ENCODE results near the gene GAA. TPM values are rescaled to one million over a fixed set of nuclear protein-coding genes. Genes with fewer than 3 reads are reported as not detected.

GAA gene
- total RNA-seq, 2 experiments from 2014 or later, result 43.2 to 51.6 TPM

DNA sequence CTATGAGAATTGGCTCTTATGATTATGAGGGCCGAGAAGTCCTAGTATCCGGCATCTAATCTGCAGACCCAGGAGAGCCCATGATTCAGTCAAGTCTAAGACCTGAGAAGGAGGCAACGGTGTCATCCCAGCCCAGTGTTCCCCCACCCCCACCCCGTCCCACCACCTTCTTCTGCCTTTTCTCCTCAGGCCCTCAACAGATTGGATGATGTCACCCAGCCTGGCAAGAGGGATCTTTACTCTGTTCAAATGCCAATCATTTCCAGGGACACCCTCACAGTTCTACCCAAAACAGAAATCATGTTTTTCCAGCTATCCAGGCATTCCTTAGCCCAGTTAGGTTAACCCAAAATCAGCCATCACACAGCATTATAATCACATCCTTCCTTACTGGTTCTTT lies 10.0 kb upstream of the GAA start:
- intact Hi-C loops (cut with micrococcal nuclease; ENCODE audit: unreplicated experiment), result no loop called here
- no peaks in the 10 kb centered on the region for H3K36me3 ChIP-seq (ENCODE audit: insufficient read depth, low read length)
- no peak for DNase-seq (ENCODE audit: low spot score)
- no peak for TF ChIP-seq EZH2phosphoT487 (IDR thresholded peaks at IDR 0.05; ENCODE audit: borderline replicate concordance, low read depth, low read length)
- TF ChIP-seq, protein P1, sequence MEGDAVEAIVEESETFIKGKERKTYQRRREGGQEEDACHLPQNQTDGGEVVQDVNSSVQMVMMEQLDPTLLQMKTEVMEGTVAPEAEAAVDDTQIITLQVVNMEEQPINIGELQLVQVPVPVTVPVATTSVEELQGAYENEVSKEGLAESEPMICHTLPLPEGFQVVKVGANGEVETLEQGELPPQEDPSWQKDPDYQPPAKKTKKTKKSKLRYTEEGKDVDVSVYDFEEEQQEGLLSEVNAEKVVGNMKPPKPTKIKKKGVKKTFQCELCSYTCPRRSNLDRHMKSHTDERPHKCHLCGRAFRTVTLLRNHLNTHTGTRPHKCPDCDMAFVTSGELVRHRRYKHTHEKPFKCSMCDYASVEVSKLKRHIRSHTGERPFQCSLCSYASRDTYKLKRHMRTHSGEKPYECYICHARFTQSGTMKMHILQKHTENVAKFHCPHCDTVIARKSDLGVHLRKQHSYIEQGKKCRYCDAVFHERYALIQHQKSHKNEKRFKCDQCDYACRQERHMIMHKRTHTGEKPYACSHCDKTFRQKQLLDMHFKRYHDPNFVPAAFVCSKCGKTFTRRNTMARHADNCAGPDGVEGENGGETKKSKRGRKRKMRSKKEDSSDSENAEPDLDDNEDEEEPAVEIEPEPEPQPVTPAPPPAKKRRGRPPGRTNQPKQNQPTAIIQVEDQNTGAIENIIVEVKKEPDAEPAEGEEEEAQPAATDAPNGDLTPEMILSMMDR (conservative IDR thresholded peaks at IDR 0.05; ENCODE audit: low read length), result no peak
- no peaks in the 10 kb centered on the region for H3K9me2 ChIP-seq (ENCODE audit: insufficient read depth, low read length)
- POLR2A ChIA-PET, result interaction anchor here (1.3 kb wide), 1 partner anchor 10 kb away, joined by 3 read pairs; the partner anchor contains the start of gene GAA
- H3K9me3 ChIP-seq (ENCODE audit: low read length), result no peaks in the 10 kb centered on the region
- no peak overlapping the region for H3K4me3 ChIP-seq (ENCODE audit: low read depth, low read length, poor library complexity, severe bottlenecking)
- no peaks in the 10 kb centered on the region for H3K4me1 ChIP-seq (ENCODE audit: insufficient read depth, low read length, poor library complexity, severe bottlenecking)
- H3K27ac ChIP-seq (ENCODE audit: low read depth, low read length, poor library complexity, severe bottlenecking), result no peak overlapping the region
- no peak overlapping the region for H3K4me2 ChIP-seq (ENCODE audit: low read length)
- no TSS peak for BruUV-seq (replicated peaks)
- no peaks in the 10 kb centered on the region for H4K20me1 ChIP-seq (ENCODE audit: insufficient read depth, low read length)
- H3K79me2 ChIP-seq (ENCODE audit: insufficient read depth, low read depth, low read length), result no peaks in the 10 kb centered on the region
- no peak overlapping the region for H2AFZ ChIP-seq (ENCODE audit: low read length)
- CTCF ChIA-PET (ENCODE audit: unreplicated experiment), result no interaction called here

DNA sequence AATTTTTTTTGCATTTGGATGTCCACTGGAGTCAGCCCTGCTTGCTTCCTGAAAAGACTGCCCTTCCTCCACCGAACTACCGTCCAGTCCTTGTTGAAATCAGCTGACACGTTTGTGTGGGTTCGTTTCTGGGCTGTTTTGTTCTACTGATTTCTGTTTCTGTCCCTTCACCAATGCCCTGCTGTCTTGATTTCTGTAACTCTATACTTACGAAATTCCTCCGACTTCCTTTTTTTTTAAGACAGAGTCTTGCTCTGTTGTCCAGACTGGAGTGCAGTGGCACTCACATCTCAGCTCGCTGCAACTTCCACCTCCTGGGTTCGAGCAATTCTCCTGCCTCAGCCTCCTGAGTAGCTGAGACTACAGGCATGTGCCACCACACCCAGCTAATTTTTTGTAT lies 8.4 kb upstream of the GAA start:
- H3K4me2 ChIP-seq (ENCODE audit: low read length), result no peak overlapping the region
- ChIA-PET CTCF (ENCODE audit: unreplicated experiment) (interaction anchor here (0.5 kb wide), 1 partner anchor 801 kb away, joined by 4 read pairs; no protein-coding TSS in a partner anchor), POLR2A (interaction anchor here (1.3 kb wide), 1 partner anchor 9 kb away, joined by 3 read pairs; the partner anchor contains the start of gene GAA)
- no TSS peak for BruUV-seq (replicated peaks)
- no peaks in the 10 kb centered on the region for H4K20me1 ChIP-seq (ENCODE audit: insufficient read depth, low read length)
- H3K9me3 ChIP-seq (ENCODE audit: low read length), result no peaks in the 10 kb centered on the region
- no peak for DNase-seq (ENCODE audit: low spot score)
- no peaks in the 10 kb centered on the region for H3K4me1 ChIP-seq (ENCODE audit: insufficient read depth, low read length, poor library complexity, severe bottlenecking)
- intact Hi-C loops (cut with micrococcal nuclease; ENCODE audit: unreplicated experiment), result no loop called here
- no peaks in the 10 kb centered on the region for H3K36me3 ChIP-seq (ENCODE audit: insufficient read depth, low read length)
- H3K79me2 ChIP-seq (ENCODE audit: insufficient read depth, low read depth, low read length), result no peaks in the 10 kb centered on the region
- H3K9me2 ChIP-seq (ENCODE audit: insufficient read depth, low read length), result no peaks in the 10 kb centered on the region
- H3K27ac ChIP-seq (ENCODE audit: low read depth, low read length, poor library complexity, severe bottlenecking), result no peak overlapping the region
- TF ChIP-seq EZH2phosphoT487 (IDR thresholded peaks at IDR 0.05; ENCODE audit: borderline replicate concordance, low read depth, low read length), result no peak
- TF ChIP-seq, protein P1 (conservative IDR thresholded peaks at IDR 0.05; ENCODE audit: low read length), result no peak
- no peak overlapping the region for H3K4me3 ChIP-seq (ENCODE audit: low read depth, low read length, poor library complexity, severe bottlenecking)
- H2AFZ ChIP-seq (ENCODE audit: low read length), result no peak overlapping the region

DNA sequence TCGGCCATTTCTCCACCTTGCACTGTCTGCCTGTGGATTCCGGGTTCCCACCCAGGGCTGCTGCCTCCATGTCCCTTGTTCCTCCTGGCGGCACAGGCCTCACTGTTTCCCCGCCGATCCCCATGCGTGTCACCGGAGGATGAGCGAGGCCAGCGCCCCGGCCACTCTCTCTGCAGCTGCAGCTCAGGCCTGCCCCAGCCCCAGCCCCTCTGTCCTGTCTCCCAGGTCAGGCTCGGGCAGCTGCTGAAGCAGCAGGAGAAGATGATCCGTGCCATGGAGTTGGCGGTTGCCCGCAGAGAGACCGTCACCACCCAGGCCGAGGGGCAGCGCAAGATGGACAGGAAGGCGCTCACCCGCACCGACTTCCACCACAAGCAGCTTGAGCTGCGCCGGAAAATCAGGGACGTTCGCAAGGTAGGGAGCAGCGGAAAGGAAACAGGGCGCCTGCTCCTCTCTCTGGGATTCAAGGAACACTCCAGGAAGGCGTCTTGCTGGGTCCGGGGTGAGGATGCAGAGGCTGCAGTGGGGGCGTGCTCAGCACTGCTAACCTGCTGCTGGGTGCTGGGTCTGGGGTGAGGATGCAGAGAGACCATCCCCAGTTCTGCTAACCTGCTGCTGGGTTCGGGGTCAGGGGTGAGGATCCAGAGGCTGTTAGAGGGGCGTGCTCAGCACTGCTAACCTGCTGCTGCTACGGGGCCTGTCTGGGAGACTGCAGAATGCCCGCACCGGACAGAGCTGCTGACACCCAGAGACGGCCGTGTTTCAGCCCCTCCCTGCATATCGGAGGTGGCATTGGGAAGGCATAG lies 6.1 kb upstream of the GAA start:
- no TSS peak for BruUV-seq (replicated peaks)
- no peaks in the 10 kb centered on the region for H3K9me2 ChIP-seq (ENCODE audit: insufficient read depth, low read length)
- peaks cover 3% of the 10 kb centered on the region for H3K4me1 ChIP-seq (ENCODE audit: insufficient read depth, low read length, poor library complexity, severe bottlenecking)
- no peak overlapping the region for H2AFZ ChIP-seq (ENCODE audit: low read length)
- TF ChIP-seq, protein P1 (conservative IDR thresholded peaks at IDR 0.05; ENCODE audit: low read length), result no peak
- TF ChIP-seq EZH2phosphoT487 (IDR thresholded peaks at IDR 0.05; ENCODE audit: borderline replicate concordance, low read depth, low read length), result no peak
- H3K27ac ChIP-seq (ENCODE audit: low read depth, low read length, poor library complexity, severe bottlenecking), result no peak overlapping the region
- H3K9me3 ChIP-seq (ENCODE audit: low read length), result no peaks in the 10 kb centered on the region
- no peaks in the 10 kb centered on the region for H3K79me2 ChIP-seq (ENCODE audit: insufficient read depth, low read depth, low read length)
- POLR2A ChIA-PET, result no interaction called here
- DNase-seq (ENCODE audit: low spot score), result no peak
- H3K4me2 ChIP-seq (ENCODE audit: low read length), result no peak overlapping the region
- no peak overlapping the region for H3K4me3 ChIP-seq (ENCODE audit: low read depth, low read length, poor library complexity, severe bottlenecking)
- CTCF ChIA-PET (ENCODE audit: unreplicated experiment), result no interaction called here
- intact Hi-C loops (cut with micrococcal nuclease; ENCODE audit: unreplicated experiment), result no loop called here
- no peaks in the 10 kb centered on the region for H3K36me3 ChIP-seq (ENCODE audit: insufficient read depth, low read length)
- H4K20me1 ChIP-seq (ENCODE audit: insufficient read depth, low read length), result no peaks in the 10 kb centered on the region
